HG02642 (cell line): ENCODE measurements around the gene SLC25A41.

Source experiments
- ATAC-seq: cut with Tn5 transposase; IDR thresholded peaks from one replicate; pipeline ENCODE4 v1.9.1; 2021; ENCODE audit warnings: mild to moderate bottlenecking; ENCODE audit not compliant: unreplicated experiment, poor library complexity

SLC25A41 gene

DNA sequence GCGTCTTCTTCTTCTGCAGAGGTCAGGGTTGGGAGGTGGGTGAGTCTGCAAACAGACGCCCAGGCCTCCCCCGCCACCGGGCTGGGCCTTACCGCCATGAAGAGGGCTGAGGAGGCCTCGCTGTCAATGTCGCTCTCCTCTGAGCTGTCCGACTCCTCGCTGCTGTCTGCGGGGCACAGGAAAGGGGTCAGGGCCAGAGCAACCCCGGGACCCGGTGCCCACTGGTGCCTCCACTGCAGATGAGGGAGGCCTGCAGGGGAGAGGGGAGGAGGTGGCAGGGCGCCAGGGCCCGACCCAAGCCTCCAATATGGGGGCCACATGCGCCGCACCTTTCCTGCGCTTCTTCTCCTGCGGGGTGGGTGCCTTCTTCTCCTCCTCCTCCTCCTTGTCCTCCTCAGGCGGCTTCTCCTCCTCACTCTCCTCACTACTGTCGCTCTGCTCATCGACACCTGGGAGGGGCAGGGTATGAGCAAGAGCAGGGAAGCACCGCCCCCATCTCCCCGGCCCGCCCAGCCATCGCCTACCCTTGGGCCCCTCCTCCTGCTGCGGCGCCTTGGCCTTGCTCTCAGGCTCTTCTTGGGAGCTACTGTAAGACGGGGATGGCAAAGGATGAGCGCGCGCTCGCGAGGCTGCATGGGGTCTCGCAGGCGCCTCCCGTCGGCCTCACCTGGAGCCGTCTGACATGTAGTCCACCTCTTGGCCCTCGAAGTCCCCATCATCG, 52.4 kb downstream of the SLC25A41 start:
- no peak for ATAC-seq

DNA sequence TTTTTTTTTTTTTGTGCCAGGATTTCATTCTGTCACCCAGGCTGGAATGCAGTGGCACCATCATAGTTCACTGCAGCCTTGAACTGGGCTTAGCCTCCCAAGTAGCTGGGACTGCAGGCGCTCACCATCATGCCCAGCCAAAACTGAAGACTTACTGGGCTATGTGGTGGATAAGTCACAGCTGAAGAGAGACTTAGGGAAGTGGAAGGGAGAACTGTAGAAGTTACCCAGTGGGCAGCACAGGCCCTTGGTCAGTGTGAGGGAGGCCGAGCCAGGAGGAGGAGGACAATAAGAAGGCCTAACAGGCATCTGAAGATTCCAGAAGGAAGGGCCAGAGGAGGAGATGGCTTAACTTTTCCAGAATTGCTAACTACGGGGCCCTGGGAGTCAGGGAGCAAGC, 53.8 kb downstream of the SLC25A41 start:
- ATAC-seq, result no peak

- ATAC-seq, result no peak
These were observed 55.1 kb downstream of the SLC25A41 start for GRCh38 chr19:6378486-6378885.

DNA sequence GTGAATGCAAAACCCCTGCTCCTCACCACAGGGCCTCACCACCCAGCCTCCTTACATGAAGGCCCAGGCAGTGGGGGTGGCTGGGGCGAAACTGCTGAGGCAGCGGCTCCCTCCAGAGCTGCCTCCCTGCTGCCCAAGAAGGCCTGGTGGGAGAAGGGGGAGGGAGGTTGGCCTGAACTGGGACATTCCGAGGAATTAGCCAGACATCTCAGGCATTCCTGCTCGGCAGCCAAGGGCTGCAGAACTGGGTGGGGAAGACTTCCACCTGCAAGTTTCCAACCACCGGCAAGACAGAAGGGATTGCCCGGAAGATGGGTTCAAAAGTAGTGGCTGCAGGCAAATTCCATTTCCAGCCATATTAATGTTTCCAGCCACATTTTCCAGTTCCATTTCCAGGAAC, 55.5 kb downstream of the SLC25A41 start:
- ATAC-seq, result no peak

- ATAC-seq, result no peak
These were observed 56.9 kb downstream of the SLC25A41 start for GRCh38 chr19:6376512-6377190.
